ENCODE measurements around the gene PTGS1. TPM values are rescaled to one million over a fixed set of nuclear protein-coding genes. Genes with fewer than 3 reads are reported as not detected.

Gene PTGS1
- total and polyA plus RNA-seq, 2 of the 13 experiments (the other 11 are each of a cell fraction or from before 2014, with no cell fraction given) = 0.07 to 0.08 TPM

GRCh38 chr9:122350577-122351355, 20.1 kb upstream of the PTGS1 start (continued):
- TF ChIP-seq ZNF576 (CRISPR knock-in tag; IDR thresholded peaks at IDR 0.05) (no peak), CBX1 (IDR thresholded peaks at IDR 0.05; ENCODE audit: low read depth) (no peak), ZSCAN12 (CRISPR knock-in tag; IDR thresholded peaks at IDR 0.05) (no peak), ZNF780A (CRISPR knock-in tag; IDR thresholded peaks at IDR 0.05) (no peak), PCBP1 (IDR thresholded peaks at IDR 0.05; ENCODE audit: borderline replicate concordance, low read depth, low read length) (no peak), PRMT3 (CRISPR knock-in tag; IDR thresholded peaks at IDR 0.05; ENCODE audit: borderline replicate concordance, low read depth) (no peak), NONO (IDR thresholded peaks at IDR 0.05) (no peak), NONO (CRISPR knock-in tag; conservative IDR thresholded peaks at IDR 0.05) (0 out of 2 replicates have a peak, but pooled peaks have one; percentile 28), ZNF121 (CRISPR knock-in tag; IDR thresholded peaks at IDR 0.05) (peak; percentile 94), HOXD1 (CRISPR knock-in tag; IDR thresholded peaks at IDR 0.05) (no peak), ZSCAN25 (CRISPR knock-in tag; IDR thresholded peaks at IDR 0.05) (no peak), ZGPAT (CRISPR knock-in tag; IDR thresholded peaks at IDR 0.05) (no peak), BRD4 (CRISPR knock-in tag; IDR thresholded peaks at IDR 0.05) (no peak), THYN1 (CRISPR knock-in tag; IDR thresholded peaks at IDR 0.05; ENCODE audit: borderline replicate concordance, low read depth) (no peak), SATB2 (CRISPR knock-in tag; IDR thresholded peaks at IDR 0.05) (no peak), ZNF282 (IDR thresholded peaks at IDR 0.05; ENCODE audit: partially characterized antibody) (no peak), ZKSCAN5 (CRISPR knock-in tag; IDR thresholded peaks at IDR 0.05) (no peak), NAIF1 (CRISPR knock-in tag; IDR thresholded peaks at IDR 0.05; ENCODE audit: borderline replicate concordance) (no peak), SIN3A (IDR thresholded peaks at IDR 0.05; ENCODE audit: borderline replicate concordance, low read depth, low read length) (no peak), ZNF441 (CRISPR knock-in tag; IDR thresholded peaks at IDR 0.05; ENCODE audit: borderline replicate concordance) (no peak), ZNF207 (IDR thresholded peaks at IDR 0.05; ENCODE audit: borderline replicate concordance) (no peak), ARHGAP35 (CRISPR knock-in tag; IDR thresholded peaks at IDR 0.05; ENCODE audit: borderline replicate concordance) (no peak), PHF8 (CRISPR knock-in tag; IDR thresholded peaks at IDR 0.05) (no peak), RORA (CRISPR knock-in tag; IDR thresholded peaks at IDR 0.05) (no peak), FOXA1 (IDR thresholded peaks at IDR 0.05) (no peak), FOXA1 (CRISPR knock-in tag; IDR thresholded peaks at IDR 0.05) (no peak), ZNF629 (CRISPR knock-in tag; conservative IDR thresholded peaks at IDR 0.05) (no peak), TEAD2 (CRISPR knock-in tag; IDR thresholded peaks at IDR 0.05) (no peak), RCOR2 (CRISPR knock-in tag; IDR thresholded peaks at IDR 0.05) (no peak), TOE1 (CRISPR knock-in tag; IDR thresholded peaks at IDR 0.05) (no peak), REXO4 (CRISPR knock-in tag; IDR thresholded peaks at IDR 0.05; ENCODE audit: borderline replicate concordance) (no peak), HBP1 (CRISPR knock-in tag; IDR thresholded peaks at IDR 0.05; ENCODE audit: low read depth) (0 out of 2 replicates have a peak, but pooled peaks have one; percentile 33)

Measured in HepG2 (cell line).